ENCODE results near the gene AMELX.

DNA sequence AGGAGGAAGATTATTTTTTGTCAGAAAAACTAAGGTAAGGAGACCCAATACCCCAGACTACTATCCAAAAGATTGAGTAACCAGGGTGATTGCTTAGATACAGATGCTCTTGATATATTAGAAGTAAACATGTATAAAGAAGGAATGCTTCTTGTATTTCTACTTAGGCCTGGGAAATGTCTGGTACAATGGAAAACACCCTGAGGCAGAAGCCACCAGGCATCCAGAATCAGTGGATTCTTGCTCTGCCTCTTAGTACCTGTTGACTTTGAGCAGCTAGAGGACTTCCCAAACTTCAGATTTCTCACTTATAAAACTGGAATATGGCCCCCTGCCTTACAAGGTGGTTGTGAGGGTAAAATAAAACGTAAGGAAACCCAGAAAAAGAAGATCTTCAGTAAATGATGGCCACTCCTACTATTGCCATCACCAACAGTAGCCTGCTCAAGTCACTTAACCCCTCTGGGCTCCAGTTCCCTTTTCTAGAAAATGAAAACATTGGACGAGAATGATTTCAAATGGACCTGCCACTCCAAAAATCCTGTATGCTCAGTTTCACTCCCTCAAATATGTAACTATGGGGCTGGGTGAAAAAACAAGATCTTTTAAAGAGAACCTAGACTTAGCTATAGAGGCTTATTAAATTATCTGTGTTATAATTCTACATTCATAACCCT, 56.6 kb downstream of the AMELX start:
- no peak for TF ChIP-seq CTCF (optimal IDR thresholded peaks at IDR 0.05 in 1 of 3, IDR thresholded peaks at IDR 0.05 in 1 of 3, conservative IDR thresholded peaks at IDR 0.05 in 1 of 3; ENCODE audit: extremely low read depth in 1 of 3, insufficient read depth in 2 of 3, low read length in 3 of 3)
- TF ChIP-seq EZH2 (IDR thresholded peaks at IDR 0.05; ENCODE audit: low read length), result no peak
